ENCODE data around the gene HOXB4.

DNA sequence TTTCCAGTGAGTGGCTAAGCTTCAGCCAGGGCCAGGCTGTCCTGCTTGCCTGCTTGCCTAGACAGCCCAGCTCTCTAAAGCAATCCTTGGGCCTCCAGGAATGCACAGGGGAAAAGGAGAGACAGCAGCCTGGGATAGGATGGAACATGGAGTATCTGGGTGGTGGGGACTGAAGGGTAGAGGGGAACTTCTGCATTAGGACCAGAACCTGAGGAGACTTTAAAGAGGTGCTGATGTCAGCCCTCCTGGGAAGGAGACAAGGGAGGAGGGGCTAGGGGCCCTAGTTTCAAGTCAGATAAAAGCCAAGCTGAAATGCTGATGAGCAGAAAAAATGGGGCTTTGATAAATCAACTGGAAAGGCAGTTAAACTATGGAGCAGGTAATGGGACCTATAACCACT lies 30.9 kb upstream of the HOXB4 start:
- TF ChIP-seq EZH2 (IDR thresholded peaks at IDR 0.05; ENCODE audit: borderline replicate concordance, low read depth, low read length, poor library complexity, severe bottlenecking): no peak
- TF ChIP-seq, protein P1, sequence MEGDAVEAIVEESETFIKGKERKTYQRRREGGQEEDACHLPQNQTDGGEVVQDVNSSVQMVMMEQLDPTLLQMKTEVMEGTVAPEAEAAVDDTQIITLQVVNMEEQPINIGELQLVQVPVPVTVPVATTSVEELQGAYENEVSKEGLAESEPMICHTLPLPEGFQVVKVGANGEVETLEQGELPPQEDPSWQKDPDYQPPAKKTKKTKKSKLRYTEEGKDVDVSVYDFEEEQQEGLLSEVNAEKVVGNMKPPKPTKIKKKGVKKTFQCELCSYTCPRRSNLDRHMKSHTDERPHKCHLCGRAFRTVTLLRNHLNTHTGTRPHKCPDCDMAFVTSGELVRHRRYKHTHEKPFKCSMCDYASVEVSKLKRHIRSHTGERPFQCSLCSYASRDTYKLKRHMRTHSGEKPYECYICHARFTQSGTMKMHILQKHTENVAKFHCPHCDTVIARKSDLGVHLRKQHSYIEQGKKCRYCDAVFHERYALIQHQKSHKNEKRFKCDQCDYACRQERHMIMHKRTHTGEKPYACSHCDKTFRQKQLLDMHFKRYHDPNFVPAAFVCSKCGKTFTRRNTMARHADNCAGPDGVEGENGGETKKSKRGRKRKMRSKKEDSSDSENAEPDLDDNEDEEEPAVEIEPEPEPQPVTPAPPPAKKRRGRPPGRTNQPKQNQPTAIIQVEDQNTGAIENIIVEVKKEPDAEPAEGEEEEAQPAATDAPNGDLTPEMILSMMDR (conservative IDR thresholded peaks at IDR 0.05; ENCODE audit: low read depth, low read length): no peak

Measured in A673 (cell line).